DMS53 (cell line): ENCODE results near the gene SLIT3.
"Not testable (repeated sequence)": the region's sequence is repeated elsewhere in the genome, so short reads cannot be mapped to it uniquely, and the experiment has no call there.

Experiments used
- DNase-seq: peaks from one replicate; lab custom pipeline; 2025; lab: John Stamatoyannopoulos, UW

SLIT3 gene

DNA sequence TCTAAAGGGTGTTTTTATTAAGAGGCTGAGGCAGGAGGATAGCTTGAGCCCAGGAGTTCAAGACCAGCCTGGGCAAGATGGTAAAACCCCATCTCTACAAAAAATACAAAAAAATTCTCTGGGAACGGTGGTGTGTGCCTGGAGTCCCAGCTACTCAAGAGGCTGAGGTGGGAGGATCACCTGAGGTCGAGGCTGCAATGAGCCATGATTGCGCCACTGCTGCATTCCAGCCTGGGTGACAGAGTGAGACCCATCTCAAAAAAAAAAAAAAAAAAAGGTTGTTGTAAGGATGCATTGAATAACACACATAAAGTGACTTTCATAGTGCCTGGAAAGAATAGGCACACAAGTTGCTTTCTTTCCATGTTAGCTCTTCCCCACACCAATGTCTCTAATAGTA, 662.1 kb downstream of the SLIT3 start:
- not testable (repeated sequence) for DNase-seq

DNA sequence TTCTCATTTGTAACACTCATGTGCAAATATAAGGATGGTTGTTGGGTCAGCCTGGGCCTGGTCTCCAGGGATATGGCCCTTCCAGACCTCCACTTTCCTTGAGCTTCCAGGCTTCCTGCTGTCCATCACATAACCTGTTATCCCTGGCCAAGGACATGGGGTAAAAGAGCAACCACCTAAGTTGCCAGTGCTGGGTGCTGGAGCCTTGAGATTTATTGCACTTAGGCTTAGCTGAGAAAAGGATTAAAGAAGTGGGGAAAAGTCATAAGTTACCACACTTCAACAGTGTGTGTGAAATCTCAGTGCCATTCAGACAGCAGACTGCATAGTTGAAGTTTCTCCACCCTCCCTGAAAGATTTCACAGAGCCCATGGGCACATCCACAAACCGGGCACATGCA, 663.1 kb downstream of the SLIT3 start:
- no peak for DNase-seq

DNA sequence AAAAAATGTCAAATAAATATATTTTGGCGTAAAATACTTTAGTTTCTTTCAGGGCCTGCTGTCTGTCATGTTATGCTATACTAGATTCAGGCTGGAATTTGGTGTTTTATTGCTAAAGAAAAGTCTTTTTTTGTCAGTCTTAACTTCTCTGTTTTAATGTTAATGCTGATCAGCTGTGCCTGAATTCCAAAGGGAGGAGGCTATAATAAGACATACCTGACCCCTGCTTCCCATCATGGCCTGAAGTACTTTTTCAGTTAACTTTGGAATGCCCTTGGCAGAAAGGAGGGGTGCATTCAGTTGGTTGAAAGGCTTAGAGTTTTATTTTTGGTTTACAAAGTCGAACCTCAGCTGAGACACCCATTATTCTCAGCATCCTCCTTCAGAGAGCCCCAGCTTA, 663.7 kb downstream of the SLIT3 start:
- no peak for DNase-seq

DNA sequence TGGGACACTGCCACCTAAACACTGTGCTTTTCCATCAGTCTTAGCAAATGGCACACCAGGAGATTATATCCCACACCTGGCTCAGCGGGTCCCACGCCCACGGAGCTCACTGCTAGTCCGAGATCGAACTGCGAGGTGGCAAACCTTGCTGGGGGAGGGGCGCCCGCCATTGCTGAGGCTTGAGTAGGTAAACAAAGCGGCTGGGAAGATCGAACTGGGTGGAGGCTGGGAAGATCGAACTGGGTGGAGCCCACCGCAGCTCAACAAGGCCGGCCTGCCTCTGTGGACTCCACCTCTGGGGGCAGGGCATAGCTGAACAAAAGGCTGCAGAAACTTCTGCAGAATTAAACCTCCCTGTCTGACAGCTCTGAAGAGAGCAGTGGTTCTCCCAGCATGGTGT, 670.0 kb downstream of the SLIT3 start:
- DNase-seq: not testable (repeated sequence)

DNA sequence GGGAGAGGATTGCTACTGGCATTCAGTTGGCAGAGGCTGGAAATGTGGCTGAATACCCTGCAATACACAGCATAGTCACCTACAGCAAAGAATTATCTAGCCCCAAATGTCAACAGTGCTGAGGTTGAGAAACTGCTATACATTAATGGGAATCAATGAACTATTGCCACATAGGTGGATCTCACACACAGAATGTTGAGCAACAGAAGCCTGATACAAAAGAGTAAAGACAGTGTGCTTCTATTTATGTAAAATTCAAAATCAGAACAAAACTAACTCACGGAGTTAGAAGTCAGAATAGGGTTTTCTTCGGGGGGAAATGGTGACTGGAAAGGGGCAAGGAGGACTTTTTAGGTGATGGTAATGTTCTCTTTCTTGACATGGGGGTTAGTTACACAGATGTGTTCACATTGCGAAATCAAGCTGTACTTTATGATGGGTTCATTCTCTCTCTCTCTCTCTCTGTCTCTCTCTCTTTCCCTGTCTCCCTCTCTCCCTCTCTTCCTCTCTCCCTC, 676.0 kb downstream of the SLIT3 start:
- DNase-seq: no peak

DNA sequence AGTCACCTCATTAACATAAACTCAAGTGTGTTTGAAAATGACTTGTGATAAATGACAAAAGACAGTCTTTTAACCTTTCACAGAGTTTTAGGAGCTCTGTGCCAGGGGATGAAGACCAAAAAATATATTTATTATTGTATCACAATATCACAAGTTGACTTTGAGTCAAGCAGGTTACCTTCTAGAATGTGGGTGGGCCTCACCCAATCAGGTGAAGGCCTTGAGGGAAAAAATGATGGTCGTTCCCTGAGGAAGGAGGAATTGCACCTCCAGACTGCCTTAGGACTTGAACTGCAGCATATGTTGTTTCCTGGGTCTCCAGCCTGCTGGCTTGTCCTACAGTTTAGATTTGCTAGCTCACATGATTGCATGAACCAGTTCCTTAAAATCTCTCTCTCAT, 680.1 kb downstream of the SLIT3 start:
- no peak for DNase-seq

DNA sequence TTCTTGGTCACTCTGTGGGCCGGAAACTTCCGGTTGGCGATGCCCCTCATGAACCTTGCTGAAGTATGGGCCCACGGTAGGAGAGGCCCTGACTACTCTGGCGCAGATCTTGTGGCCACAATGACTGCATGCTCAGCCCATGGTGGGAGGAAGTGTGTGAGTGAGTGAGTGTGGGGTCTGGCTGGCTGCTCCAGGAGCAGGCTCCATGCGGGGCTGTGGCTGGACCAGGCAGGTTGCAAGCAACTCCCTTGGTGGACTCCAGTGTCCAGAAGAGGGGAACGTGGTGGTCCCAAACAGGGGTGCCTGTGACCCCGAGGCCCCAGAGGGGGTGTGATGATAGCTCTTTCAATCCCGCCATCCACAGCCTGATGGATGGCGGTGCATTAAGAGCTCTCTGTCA, 686.3 kb downstream of the SLIT3 start:
- DNase-seq: no peak

DNA sequence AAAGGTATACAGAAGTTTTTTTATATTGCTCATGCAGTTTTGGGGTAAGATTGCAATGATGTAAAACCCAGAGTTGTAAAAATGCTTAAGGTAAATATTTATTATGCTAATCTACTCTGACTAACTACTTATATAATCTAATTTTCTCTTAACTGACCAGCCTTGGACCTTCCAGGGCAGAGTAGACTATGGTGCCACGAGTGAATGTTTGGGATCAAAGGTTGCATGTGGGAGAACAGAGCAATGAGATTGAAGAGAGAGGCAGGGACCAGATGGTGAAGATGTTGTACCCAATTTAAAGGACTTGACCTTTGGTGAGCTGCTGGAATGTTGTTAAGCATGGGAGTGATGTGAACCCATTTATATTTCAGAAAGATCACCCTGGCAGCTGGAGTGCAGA, 686.9 kb downstream of the SLIT3 start:
- no peak for DNase-seq

DNA sequence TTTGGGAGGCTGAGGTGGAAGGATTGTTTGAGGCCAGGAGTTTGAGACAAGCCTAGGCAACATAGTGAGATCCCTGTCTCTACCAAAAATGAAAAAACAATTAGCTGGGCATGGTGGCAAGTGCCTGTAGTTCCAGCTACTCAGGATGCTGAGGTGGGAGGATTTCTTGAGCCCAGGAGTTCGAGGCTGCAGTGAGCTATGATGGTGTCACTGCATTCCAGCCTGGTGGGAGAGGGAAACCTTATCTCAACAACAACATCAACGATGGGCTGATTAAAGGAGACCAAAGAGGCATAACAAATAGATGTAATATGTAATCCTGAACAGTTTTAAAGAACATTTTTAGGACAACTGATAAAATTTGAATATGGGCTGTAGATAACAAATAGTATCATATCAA, 687.5 kb downstream of the SLIT3 start:
- DNase-seq: no peak

DNA sequence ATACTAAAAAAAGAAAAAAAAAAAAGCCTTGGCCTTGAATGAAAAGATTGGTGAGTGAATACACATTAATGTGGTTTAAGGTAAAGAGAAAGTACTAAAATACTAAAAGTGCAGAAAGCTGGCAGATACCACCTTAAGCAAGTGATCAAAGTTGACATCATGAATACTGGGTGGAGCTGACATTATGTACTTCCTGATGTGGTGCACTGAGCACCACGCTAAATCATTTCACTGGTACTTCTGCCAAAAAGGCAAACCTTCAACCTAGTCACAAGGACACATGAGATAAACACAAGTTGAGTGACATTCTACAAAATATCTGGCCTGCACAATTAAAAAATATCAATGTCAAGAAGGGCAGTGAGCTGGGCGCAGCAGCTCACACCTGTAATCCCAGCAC, 687.9 kb downstream of the SLIT3 start:
- no peak for DNase-seq

DNA sequence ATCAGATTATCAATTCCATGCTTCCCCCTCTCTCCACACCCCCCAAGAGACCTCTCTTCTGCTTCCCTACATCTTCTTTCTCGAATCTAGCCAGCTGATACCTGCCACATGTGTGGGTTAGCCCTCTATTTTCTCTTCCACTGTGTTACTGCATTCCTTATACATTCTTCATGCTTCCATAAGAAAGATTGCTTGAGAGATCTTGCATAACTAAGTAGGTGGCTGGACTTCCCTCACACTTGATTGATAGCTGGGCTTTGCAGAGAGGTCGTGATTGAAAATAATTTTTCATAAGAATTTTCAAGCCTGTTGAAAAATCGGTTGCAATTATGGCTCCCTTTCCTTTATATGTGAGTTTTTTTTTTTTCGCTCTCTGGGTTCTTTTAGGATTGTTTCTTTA, 688.8 kb downstream of the SLIT3 start:
- DNase-seq: no peak
